ENCODE results near the gene NAV2. TPM values are rescaled to one million over a fixed set of nuclear protein-coding genes. Genes with fewer than 3 reads are reported as not detected.
A peak's percentile ranks its signal among the peaks of the same experiment; 100 is the strongest.

NAV2 gene
- total RNA-seq, 1 experiment from 2014 or later: 46.3 TPM

GRCh38 chr11:20156280-20156875 is 443.7 kb downstream of the NAV2 start:
- Histone ChIP-seq H3K4me2 (ENCODE audit: insufficient read depth, insufficient read length, low read length) (peak overlapping the region; percentile 56), H2AK5ac (ENCODE audit: insufficient read length, low read length) (no peak overlapping the region), H3K56ac (ENCODE audit: insufficient read length, low read depth, low read length) (no peak overlapping the region), H3K4me1 (ENCODE audit: insufficient read depth, low read length) (no peaks in the 10 kb centered on the region; the same call in 1 of the 2 replicates), H2BK5ac (ENCODE audit: insufficient read length, low read length) (no peak overlapping the region), H3K9me3 (ENCODE audit: control insufficient read depth, low read depth, low read length) (no peaks in the 10 kb centered on the region), H3K23ac (ENCODE audit: insufficient read length, low read depth, low read length) (no peak overlapping the region), H3K23me2 (ENCODE audit: insufficient read length, low read depth, low read length, poor library complexity, severe bottlenecking) (peaks cover 7% of the 10 kb centered on the region), H2BK12ac (ENCODE audit: insufficient read length, low read depth, low read length) (no peak overlapping the region), H4K91ac (ENCODE audit: insufficient read length, low read depth, low read length) (no peak overlapping the region), H3K79me2 (ENCODE audit: insufficient read depth, low read length) (no peaks in the 10 kb centered on the region), H4K20me1 (ENCODE audit: control insufficient read depth, insufficient read depth, insufficient read length) (peaks cover 4% of the 10 kb centered on the region), H2BK20ac (ENCODE audit: low read depth, low read length, poor library complexity, severe bottlenecking) (no peak overlapping the region), H3K14ac (ENCODE audit: insufficient read depth, low read length) (peak overlapping the region; percentile 51; the same call in 1 of the 2 replicates), H3K9ac (ENCODE audit: extremely low read depth, insufficient read length, low read length) (no peak overlapping the region), H3K4ac (ENCODE audit: low read depth, low read length) (no peak overlapping the region), H3K27me3 (ENCODE audit: insufficient read depth, low read length) (peaks cover 61% of the 10 kb centered on the region), H2AFZ (ENCODE audit: low read length) (no peak overlapping the region), H4K8ac (replicated peaks; ENCODE audit: insufficient read length, low read depth, low read length) (no peak overlapping the region), H4K5ac (ENCODE audit: insufficient read length, low read depth, low read length) (no peak overlapping the region), H3K18ac (ENCODE audit: insufficient read length, low read depth, low read length) (no peak overlapping the region), H3K79me1 (ENCODE audit: insufficient read depth, low read depth, low read length, poor library complexity, severe bottlenecking) (no peaks in the 10 kb centered on the region), H2BK15ac (ENCODE audit: low read depth, low read length) (no peak overlapping the region), H3K27ac (ENCODE audit: insufficient read length, low read depth, low read length) (no peak overlapping the region), H2BK120ac (ENCODE audit: low read depth, low read length, poor library complexity, severe bottlenecking) (no peak overlapping the region), H3T11ph (ENCODE audit: low read length) (no peak overlapping the region)
- WGBS (ENCODE audit: extremely low coverage, insufficient read length, low lambda C conversion rate): no CpG with 5 or more reads among the region's 51 CpGs
- peak overlapping the region; percentile 82 to 91 for H3K4me3 Mint-ChIP-seq
- H3K4me1 Mint-ChIP-seq: peaks cover 51 to 69% of the 10 kb centered on the region in 2 experiments
- peaks cover 0 to 9% of the 10 kb centered on the region in 2 experiments; a peak in 1 of 5 replicates for H3K9me3 Mint-ChIP-seq
- no peak for TF ChIP-seq CTCF (conservative IDR thresholded peaks at IDR 0.05)
- H3K27me3 Mint-ChIP-seq (ENCODE audit: low read depth): peaks cover 84% of the 10 kb centered on the region
- H3K36me3 Mint-ChIP-seq (ENCODE audit: insufficient read depth in 1 of 3, low read depth in 3 of 3): no peaks in the 10 kb centered on the region; a peak in 2 of 7 replicates
- peak; percentile 86 for DNase-seq
- H3K27ac Mint-ChIP-seq: no peak overlapping the region
